ENCODE measurements around the gene APMAP. TPM values are rescaled to one million over a fixed set of nuclear protein-coding genes. Genes with fewer than 3 reads are reported as not detected.

APMAP gene
- total RNA-seq, 1 donor from 2014 or later: 29.7 TPM

DNA sequence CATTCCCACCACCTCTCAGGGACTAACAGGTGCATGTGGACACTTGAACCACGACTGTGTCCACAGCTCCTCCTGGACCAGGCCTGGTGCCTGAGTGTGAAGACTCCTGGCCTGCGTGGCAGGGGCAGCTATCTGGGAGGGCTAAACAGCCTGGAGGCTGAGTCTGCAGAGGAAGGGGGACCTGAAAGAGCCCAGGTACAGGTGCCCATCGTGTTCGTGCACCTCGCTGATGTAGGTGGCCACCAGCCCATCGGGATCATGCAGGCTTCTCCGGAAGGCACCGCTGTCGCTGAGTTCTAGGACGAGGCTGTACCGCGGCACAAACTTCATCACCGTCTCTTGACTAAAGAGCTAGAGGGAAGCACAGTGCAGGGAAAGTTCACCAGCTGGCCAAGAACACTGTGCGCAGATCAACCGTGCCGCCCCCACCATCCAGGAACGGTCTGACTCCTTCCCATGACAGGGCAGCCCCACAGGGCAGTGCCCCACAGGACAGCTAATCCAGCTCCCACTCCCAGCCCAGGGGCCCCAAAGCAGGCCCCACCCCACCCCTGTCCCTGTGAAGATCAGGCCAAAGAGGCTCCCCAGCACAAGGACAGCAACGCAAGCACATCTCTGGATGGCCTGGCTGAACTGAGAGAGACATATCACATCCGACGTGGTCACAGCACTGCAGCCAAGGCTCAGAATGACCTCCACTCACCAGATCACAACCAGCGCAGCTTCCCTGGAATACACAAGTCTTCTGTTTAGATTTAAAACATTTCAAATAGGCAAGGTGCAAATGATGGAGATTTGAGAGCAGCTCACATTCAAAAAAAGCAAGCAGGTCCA, 28.7 kb downstream of the APMAP start:
- Histone ChIP-seq H3K4me1 (no peaks in the 10 kb centered on the region), H3K27ac (no peak overlapping the region), H3K4me3 (no peak overlapping the region), H3K36me3 (peaks cover 0 to 64% of the 10 kb centered on the region in 2 donors), H3K27me3 (no peaks in the 10 kb centered on the region), H3K9me3 (no peaks in the 10 kb centered on the region)
- TF ChIP-seq, protein P1, sequence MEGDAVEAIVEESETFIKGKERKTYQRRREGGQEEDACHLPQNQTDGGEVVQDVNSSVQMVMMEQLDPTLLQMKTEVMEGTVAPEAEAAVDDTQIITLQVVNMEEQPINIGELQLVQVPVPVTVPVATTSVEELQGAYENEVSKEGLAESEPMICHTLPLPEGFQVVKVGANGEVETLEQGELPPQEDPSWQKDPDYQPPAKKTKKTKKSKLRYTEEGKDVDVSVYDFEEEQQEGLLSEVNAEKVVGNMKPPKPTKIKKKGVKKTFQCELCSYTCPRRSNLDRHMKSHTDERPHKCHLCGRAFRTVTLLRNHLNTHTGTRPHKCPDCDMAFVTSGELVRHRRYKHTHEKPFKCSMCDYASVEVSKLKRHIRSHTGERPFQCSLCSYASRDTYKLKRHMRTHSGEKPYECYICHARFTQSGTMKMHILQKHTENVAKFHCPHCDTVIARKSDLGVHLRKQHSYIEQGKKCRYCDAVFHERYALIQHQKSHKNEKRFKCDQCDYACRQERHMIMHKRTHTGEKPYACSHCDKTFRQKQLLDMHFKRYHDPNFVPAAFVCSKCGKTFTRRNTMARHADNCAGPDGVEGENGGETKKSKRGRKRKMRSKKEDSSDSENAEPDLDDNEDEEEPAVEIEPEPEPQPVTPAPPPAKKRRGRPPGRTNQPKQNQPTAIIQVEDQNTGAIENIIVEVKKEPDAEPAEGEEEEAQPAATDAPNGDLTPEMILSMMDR (IDR thresholded peaks at IDR 0.05): no peak
- no peak for TF ChIP-seq POLR2AphosphoS5 (IDR thresholded peaks at IDR 0.05; ENCODE audit: insufficient read depth in 1 of 2, low read depth in 1 of 2)
- no peak for TF ChIP-seq POLR2A (IDR thresholded peaks at IDR 0.05)
- DNase-seq (ENCODE audit: extremely low spot score in 2 of 2): peak; percentile 56 to 92
- intact Hi-C loops (cut with DNase I): no loop called here

- H3K27me3 ChIP-seq: no peaks in the 10 kb centered on the region
- peak in 1 of 2 donors; percentile 70 for DNase-seq (ENCODE audit: extremely low spot score in 2 of 2)
- intact Hi-C loops (cut with DNase I): no loop called here
- peaks cover 0 to 58% of the 10 kb centered on the region in 2 donors for H3K36me3 ChIP-seq
- H3K9me3 ChIP-seq: no peaks in the 10 kb centered on the region
- H3K4me3 ChIP-seq: no peak overlapping the region
- H3K4me1 ChIP-seq: no peaks in the 10 kb centered on the region
- no peak overlapping the region for H3K27ac ChIP-seq
- TF ChIP-seq POLR2AphosphoS5 (IDR thresholded peaks at IDR 0.05; ENCODE audit: insufficient read depth in 1 of 2, low read depth in 1 of 2) (no peak), POLR2A (IDR thresholded peaks at IDR 0.05) (no peak)
- TF ChIP-seq, protein P1 (IDR thresholded peaks at IDR 0.05): no peak
Measured at GRCh38 chr20:24962510-24962909, 30.0 kb downstream of the APMAP start.

GRCh38 chr20:24962182-24962492, 30.4 kb downstream of the APMAP start:
- peaks cover 0 to 58% of the 10 kb centered on the region in 2 donors for H3K36me3 ChIP-seq
- no peak overlapping the region for H3K4me3 ChIP-seq
- no peaks in the 10 kb centered on the region for H3K9me3 ChIP-seq
- DNase-seq (ENCODE audit: extremely low spot score in 2 of 2): peak in 1 of 2 donors; percentile 77
- intact Hi-C loops (cut with DNase I): no loop called here
- TF ChIP-seq POLR2A (IDR thresholded peaks at IDR 0.05) (no peak), POLR2AphosphoS5 (IDR thresholded peaks at IDR 0.05; ENCODE audit: insufficient read depth in 1 of 2, low read depth in 1 of 2) (no peak)
- TF ChIP-seq, protein P1 (IDR thresholded peaks at IDR 0.05): no peak
- H3K27me3 ChIP-seq: no peaks in the 10 kb centered on the region
- no peaks in the 10 kb centered on the region for H3K4me1 ChIP-seq
- H3K27ac ChIP-seq: no peak overlapping the region

- Histone ChIP-seq H3K27me3 (no peaks in the 10 kb centered on the region), H3K9me3 (no peaks in the 10 kb centered on the region), H3K36me3 (peaks cover 0 to 56% of the 10 kb centered on the region in 2 donors), H3K4me3 (no peak overlapping the region), H3K4me1 (no peaks in the 10 kb centered on the region), H3K27ac (no peak overlapping the region)
- TF ChIP-seq, protein P1 (IDR thresholded peaks at IDR 0.05): no peak
- TF ChIP-seq POLR2AphosphoS5 (IDR thresholded peaks at IDR 0.05; ENCODE audit: insufficient read depth in 1 of 2, low read depth in 1 of 2) (no peak), POLR2A (IDR thresholded peaks at IDR 0.05) (no peak)
- intact Hi-C loops (cut with DNase I): no loop called here
- peak; percentile 58 to 64 for DNase-seq (ENCODE audit: extremely low spot score in 2 of 2)
Measured at GRCh38 chr20:24961384-24962181, 31.0 kb downstream of the APMAP start.
